A673 (cell line): ENCODE data around the gene RIMS3.

Experiments
- EZH2 ChIP-seq: fragments of 200-600 bp; sonication (generic); IDR thresholded peaks from 2 replicates; pipeline ENCODE4 v1.6.1; 2017; ENCODE audit warnings: borderline replicate concordance, low read depth, mild to moderate bottlenecking, mixed read lengths, antibody characterized with exemption, low read length; ENCODE audit not compliant: poor library complexity, severe bottlenecking
- TF ChIP-seq, protein P1 (sequence below): fragments of 300-800, 200-600 bp; sonication (generic); conservative IDR thresholded peaks from 2 replicates; pipeline ENCODE4 v1.5.1; 2017; ENCODE audit warnings: low read depth, mild to moderate bottlenecking, antibody characterized with exemption, low read length, moderate library complexity, mixed read lengths

- TF ChIP-seq, protein P1, sequence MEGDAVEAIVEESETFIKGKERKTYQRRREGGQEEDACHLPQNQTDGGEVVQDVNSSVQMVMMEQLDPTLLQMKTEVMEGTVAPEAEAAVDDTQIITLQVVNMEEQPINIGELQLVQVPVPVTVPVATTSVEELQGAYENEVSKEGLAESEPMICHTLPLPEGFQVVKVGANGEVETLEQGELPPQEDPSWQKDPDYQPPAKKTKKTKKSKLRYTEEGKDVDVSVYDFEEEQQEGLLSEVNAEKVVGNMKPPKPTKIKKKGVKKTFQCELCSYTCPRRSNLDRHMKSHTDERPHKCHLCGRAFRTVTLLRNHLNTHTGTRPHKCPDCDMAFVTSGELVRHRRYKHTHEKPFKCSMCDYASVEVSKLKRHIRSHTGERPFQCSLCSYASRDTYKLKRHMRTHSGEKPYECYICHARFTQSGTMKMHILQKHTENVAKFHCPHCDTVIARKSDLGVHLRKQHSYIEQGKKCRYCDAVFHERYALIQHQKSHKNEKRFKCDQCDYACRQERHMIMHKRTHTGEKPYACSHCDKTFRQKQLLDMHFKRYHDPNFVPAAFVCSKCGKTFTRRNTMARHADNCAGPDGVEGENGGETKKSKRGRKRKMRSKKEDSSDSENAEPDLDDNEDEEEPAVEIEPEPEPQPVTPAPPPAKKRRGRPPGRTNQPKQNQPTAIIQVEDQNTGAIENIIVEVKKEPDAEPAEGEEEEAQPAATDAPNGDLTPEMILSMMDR, result no peak
- no peak for TF ChIP-seq EZH2
These were observed 22.2 kb upstream of the RIMS3 start for GRCh38 chr1:40687661-40688060.
